ENCODE results near the gene CTBP1. TPM values are rescaled to one million over a fixed set of nuclear protein-coding genes. Genes with fewer than 3 reads are reported as not detected.
A peak's percentile ranks its signal among the peaks of the same experiment; 100 is the strongest.

Gene CTBP1
- total and polyA plus RNA-seq, 8 donors, result 91.5 to 131 (median 109) TPM

DNA sequence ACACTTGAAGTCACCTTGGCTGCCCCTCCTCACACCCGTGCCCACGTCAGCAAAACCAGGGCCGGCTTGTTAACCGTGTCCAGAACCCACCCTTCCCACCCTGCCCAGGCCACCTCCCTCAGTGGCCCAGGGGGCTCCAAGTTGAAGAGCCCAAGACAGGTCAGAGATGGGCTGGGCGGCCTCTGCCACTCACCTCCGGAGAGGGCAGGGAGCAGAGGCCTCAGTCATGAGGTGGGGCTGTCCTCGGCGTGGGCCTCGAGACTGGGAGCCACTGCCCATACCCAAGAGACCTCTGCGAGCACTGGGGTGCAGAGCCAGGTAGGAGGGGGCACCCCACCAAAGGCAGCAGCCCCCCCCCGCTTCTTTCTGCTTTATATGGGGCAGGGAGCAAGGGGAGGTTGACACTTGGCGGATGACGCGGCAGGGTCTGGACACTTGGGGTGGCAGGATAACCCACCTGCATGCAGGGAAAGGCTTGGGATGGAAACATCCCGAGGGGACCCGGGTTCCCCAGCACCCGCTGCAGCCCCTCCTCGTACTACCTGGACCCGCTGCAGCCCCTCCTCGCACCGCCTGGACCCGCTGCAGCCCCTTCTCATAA lies 38.6 kb downstream of the CTBP1 start:
- ATAC-seq (no peak), DNase-seq (peak in 4 of 6 donors; percentile 6 to 76 (median 47)), FAIRE-seq (no peak)
- peaks cover 6 to 33% (median 14%) of the 10 kb centered on the region in 3 donors for H3K36me3 ChIP-seq
- H3K4me3 ChIP-seq, result no peak overlapping the region
- no peak overlapping the region for H3K27ac ChIP-seq
- H3K27me3 ChIP-seq, result no peaks in the 10 kb centered on the region
- intact Hi-C loops (cut with DNase I), result no loop called here
- TF ChIP-seq, protein P1, sequence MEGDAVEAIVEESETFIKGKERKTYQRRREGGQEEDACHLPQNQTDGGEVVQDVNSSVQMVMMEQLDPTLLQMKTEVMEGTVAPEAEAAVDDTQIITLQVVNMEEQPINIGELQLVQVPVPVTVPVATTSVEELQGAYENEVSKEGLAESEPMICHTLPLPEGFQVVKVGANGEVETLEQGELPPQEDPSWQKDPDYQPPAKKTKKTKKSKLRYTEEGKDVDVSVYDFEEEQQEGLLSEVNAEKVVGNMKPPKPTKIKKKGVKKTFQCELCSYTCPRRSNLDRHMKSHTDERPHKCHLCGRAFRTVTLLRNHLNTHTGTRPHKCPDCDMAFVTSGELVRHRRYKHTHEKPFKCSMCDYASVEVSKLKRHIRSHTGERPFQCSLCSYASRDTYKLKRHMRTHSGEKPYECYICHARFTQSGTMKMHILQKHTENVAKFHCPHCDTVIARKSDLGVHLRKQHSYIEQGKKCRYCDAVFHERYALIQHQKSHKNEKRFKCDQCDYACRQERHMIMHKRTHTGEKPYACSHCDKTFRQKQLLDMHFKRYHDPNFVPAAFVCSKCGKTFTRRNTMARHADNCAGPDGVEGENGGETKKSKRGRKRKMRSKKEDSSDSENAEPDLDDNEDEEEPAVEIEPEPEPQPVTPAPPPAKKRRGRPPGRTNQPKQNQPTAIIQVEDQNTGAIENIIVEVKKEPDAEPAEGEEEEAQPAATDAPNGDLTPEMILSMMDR (IDR thresholded peaks at IDR 0.05), result no peak
- peaks cover 10 to 36% (median 19%) of the 10 kb centered on the region in 3 donors for H3K4me1 ChIP-seq
- H3K9me3 ChIP-seq, result no peaks in the 10 kb centered on the region
- WGBS, 2 donors, result 92 to 93% methylated on average over 22 of the region's 22 CpGs

- intact Hi-C loops (cut with DNase I), result no loop called here
- ATAC-seq (peak in 2 of 4 donors; percentile 2 to 23), DNase-seq (peak in 3 of 6 donors; percentile 26 to 51 (median 50)), FAIRE-seq (no peak)
- Histone ChIP-seq H3K9me3 (no peaks in the 10 kb centered on the region), H3K27me3 (no peaks in the 10 kb centered on the region), H3K4me1 (peaks cover 10 to 36% (median 19%) of the 10 kb centered on the region in 3 donors), H3K36me3 (peaks cover under 1 to 28% (median 9%) of the 10 kb centered on the region in 3 donors), H3K4me3 (no peak overlapping the region), H3K27ac (no peak overlapping the region)
- WGBS, 2 donors, result 85 to 90% methylated on average over 11 of the region's 11 CpGs
- TF ChIP-seq, protein P1 (IDR thresholded peaks at IDR 0.05), result no peak
These were observed 39.1 kb downstream of the CTBP1 start for GRCh38 chr4:1209821-1210220.

DNA sequence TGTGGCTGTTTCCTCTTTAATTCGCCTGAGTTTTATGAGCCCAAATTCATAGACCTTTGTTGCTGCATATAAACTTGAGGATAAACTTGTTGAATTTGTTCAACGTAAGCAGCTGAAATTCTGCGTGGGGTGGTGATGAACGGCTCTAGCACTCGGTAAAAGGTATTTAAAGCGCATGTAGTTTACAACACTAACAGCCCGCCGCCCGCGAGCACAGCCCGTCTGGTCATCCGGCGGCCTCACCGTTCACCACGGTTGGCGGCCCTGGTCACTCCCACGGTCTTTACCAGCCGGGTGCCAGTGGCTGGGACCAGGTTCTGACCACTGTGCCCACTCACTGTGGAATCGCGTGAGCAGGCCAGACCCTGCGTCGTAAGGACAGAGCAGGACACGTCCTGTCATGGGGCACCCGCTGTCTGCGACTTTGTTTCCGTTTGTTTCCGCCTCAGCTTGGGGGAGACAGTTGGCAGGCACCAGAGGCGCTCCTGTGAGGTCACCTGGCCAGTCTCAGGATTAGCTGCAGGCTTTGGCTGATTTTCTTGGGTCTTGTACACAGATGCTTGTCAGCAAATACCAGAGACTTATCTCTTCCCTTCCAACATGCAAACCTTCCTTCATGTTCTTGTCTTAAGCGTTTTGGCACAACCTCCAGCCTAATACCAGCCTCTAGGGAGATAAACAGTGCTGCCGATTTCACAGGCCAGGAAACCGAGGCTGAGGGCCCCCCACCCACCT lies 39.8 kb downstream of the CTBP1 start:
- Histone ChIP-seq H3K4me3 (no peak overlapping the region), H3K36me3 (peaks cover 0 to 21% (median 6%) of the 10 kb centered on the region in 3 donors), H3K4me1 (peaks cover 10 to 36% (median 19%) of the 10 kb centered on the region in 3 donors), H3K27ac (no peak overlapping the region), H3K27me3 (no peaks in the 10 kb centered on the region), H3K9me3 (no peaks in the 10 kb centered on the region)
- 85% methylated on average over 31 of the region's 31 CpGs for WGBS, 2 donors
- peak in 4 of 6 donors; percentile 31 to 60 (median 46) for DNase-seq
- ATAC-seq, result no peak
- TF ChIP-seq, protein P1 (IDR thresholded peaks at IDR 0.05), result no peak
- intact Hi-C loops (cut with DNase I), result no loop called here
- no peak for FAIRE-seq

DNA sequence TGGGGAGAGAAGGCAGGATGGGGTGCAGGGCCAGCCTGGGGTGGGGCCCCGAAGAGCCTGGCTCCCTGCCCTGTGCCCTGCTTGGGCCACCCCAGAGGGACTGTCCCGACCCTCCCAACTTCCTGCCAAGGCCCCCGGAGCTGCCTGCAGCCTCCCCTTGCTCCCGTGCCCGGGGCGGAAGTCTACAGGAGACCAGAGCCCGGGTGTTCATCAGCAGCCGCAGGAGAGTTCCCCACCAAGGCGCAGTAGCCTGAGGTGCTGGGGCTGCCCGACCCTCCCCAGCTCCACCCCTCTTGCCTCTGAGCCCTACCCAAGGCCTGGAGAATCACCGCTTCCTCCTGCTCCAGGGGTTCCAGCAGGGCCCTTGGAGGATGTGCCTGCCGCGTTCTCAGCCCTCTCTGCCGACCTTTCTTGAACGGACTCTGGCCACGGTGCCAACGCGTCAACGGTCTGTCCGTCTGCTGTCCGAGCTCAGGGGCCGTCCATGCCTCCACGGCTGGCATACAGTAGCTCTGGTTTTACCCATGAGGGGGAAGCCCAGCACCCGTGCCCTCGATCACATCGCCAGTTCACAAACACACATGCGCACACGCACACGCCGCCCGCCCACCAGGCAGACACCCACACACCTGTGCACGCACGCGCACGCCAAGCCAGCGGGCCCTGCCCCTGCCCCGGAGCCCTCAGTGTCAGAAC lies 40.5 kb downstream of the CTBP1 start:
- FAIRE-seq (no peak), ATAC-seq (peak in 3 of 4 donors; percentile 0 to 1 (median 1)), DNase-seq (peak in 4 of 6 donors; percentile 23 to 78 (median 54))
- H3K27me3 ChIP-seq, result no peaks in the 10 kb centered on the region
- TF ChIP-seq, protein P1 (IDR thresholded peaks at IDR 0.05), result no peak
- intact Hi-C loops (cut with DNase I), result no loop called here
- WGBS, 2 donors, result 76 to 77% methylated on average over 35 to 37 of the region's 37 CpGs
- peaks cover 0 to 13% (median 6%) of the 10 kb centered on the region in 3 donors for H3K36me3 ChIP-seq
- H3K27ac ChIP-seq, result peak overlapping the region in 2 of 4 donors; percentile 30 to 38
- peaks cover 10 to 36% (median 19%) of the 10 kb centered on the region in 3 donors for H3K4me1 ChIP-seq
- H3K9me3 ChIP-seq, result no peaks in the 10 kb centered on the region
- H3K4me3 ChIP-seq, result no peak overlapping the region

Data from pancreas (tissue), 10 donors.